ENCODE results near the gene PDE4D.

DNA sequence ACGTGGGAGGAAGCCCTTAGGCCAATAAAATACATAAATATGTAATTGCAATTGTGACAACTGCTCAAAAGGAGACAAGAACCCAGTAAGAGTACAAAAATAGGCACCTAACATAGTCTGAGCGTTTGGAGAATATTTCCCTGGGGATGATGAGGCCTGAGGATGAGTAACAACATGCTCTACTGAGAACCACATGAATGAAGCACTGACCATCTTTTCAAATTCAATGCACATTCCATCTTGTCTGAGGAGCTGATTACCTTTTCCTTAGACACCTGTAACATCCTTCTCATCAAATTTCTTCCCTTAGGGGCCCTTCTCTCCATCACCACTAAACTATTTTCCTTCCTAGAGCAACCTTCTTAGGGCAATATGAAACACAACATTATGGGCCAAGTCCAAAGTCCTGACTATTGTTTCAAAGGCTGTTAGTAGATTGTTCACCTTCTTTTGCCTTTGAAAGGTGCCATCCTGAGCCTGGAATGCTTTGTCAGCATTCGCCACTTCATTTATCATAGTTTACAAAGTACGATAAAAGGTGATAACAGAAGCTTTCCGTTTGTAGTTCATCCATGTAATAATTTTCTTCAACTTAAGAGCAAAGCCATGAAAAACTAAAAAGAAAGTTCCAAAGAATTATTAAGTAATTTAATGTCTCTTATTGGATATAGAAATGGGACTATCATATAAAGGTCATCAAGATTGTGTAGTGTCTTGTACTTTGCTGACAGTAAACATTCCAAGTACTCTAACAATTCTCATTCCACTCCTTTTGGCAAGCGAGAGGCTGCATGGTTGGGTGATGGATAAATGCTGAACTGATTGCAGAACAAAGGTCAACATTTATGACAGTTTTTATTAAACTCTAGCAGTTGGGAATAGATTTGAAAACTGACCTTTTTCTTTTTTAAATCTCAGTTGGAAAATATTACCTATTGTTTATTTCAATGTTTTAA is 471.3 kb downstream of the PDE4D start:
- TF ChIP-seq, protein P1, sequence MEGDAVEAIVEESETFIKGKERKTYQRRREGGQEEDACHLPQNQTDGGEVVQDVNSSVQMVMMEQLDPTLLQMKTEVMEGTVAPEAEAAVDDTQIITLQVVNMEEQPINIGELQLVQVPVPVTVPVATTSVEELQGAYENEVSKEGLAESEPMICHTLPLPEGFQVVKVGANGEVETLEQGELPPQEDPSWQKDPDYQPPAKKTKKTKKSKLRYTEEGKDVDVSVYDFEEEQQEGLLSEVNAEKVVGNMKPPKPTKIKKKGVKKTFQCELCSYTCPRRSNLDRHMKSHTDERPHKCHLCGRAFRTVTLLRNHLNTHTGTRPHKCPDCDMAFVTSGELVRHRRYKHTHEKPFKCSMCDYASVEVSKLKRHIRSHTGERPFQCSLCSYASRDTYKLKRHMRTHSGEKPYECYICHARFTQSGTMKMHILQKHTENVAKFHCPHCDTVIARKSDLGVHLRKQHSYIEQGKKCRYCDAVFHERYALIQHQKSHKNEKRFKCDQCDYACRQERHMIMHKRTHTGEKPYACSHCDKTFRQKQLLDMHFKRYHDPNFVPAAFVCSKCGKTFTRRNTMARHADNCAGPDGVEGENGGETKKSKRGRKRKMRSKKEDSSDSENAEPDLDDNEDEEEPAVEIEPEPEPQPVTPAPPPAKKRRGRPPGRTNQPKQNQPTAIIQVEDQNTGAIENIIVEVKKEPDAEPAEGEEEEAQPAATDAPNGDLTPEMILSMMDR (IDR thresholded peaks at IDR 0.05; ENCODE audit: insufficient read depth, low read length), result no peak
- no peak for TF ChIP-seq POLR2AphosphoS5 (IDR thresholded peaks at IDR 0.05; ENCODE audit: low read depth)
- TF ChIP-seq, protein P2, sequence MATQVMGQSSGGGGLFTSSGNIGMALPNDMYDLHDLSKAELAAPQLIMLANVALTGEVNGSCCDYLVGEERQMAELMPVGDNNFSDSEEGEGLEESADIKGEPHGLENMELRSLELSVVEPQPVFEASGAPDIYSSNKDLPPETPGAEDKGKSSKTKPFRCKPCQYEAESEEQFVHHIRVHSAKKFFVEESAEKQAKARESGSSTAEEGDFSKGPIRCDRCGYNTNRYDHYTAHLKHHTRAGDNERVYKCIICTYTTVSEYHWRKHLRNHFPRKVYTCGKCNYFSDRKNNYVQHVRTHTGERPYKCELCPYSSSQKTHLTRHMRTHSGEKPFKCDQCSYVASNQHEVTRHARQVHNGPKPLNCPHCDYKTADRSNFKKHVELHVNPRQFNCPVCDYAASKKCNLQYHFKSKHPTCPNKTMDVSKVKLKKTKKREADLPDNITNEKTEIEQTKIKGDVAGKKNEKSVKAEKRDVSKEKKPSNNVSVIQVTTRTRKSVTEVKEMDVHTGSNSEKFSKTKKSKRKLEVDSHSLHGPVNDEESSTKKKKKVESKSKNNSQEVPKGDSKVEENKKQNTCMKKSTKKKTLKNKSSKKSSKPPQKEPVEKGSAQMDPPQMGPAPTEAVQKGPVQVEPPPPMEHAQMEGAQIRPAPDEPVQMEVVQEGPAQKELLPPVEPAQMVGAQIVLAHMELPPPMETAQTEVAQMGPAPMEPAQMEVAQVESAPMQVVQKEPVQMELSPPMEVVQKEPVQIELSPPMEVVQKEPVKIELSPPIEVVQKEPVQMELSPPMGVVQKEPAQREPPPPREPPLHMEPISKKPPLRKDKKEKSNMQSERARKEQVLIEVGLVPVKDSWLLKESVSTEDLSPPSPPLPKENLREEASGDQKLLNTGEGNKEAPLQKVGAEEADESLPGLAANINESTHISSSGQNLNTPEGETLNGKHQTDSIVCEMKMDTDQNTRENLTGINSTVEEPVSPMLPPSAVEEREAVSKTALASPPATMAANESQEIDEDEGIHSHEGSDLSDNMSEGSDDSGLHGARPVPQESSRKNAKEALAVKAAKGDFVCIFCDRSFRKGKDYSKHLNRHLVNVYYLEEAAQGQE (IDR thresholded peaks at IDR 0.05; ENCODE audit: insufficient replicate concordance, low read depth), result no peak
- no peak for TF ChIP-seq SPI1 (IDR thresholded peaks at IDR 0.05; ENCODE audit: borderline replicate concordance, low read depth)
- TF ChIP-seq GABPA (IDR thresholded peaks at IDR 0.05; ENCODE audit: low read depth), result no peak
